OCI-LY3 (cell line): ENCODE data around the gene ZNF672.

Experiments
- EZH2phosphoT487 ChIP-seq: fragments of 200-600 bp; shearing (Covaris generic); IDR thresholded peaks from 2 replicates; pipeline ENCODE4 v1.6.1; 2018; ENCODE audit warnings: antibody characterized with exemption, mixed run types, low read depth
- TF ChIP-seq, protein P1 (sequence below): fragments of 200-600, 300-600 bp; sonication (generic); IDR thresholded peaks from 2 replicates; pipeline ENCODE4 v1.5.1; 2014; ENCODE audit warnings: antibody characterized with exemption, low read length, low read depth

DNA sequence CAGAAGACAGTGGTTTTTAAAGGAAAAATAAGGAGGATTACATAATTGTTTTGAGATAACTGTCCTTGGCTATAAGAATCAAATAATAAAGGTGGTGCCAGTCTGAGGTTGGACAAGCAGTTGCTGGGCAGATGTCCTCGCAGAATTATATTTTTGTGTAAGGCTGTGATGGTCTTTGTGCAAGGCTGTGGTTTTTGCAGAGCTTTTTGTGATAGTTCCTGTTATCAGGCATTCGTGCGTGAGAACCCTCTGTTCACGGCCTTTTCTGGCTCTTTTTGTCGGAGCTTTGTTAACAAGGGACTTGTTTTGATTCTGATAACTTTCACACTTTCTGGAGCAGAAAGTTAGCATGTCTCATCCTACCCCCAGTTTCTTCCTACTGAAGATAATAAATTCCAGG lies 45.7 kb upstream of the ZNF672 start:
- TF ChIP-seq, protein P1, sequence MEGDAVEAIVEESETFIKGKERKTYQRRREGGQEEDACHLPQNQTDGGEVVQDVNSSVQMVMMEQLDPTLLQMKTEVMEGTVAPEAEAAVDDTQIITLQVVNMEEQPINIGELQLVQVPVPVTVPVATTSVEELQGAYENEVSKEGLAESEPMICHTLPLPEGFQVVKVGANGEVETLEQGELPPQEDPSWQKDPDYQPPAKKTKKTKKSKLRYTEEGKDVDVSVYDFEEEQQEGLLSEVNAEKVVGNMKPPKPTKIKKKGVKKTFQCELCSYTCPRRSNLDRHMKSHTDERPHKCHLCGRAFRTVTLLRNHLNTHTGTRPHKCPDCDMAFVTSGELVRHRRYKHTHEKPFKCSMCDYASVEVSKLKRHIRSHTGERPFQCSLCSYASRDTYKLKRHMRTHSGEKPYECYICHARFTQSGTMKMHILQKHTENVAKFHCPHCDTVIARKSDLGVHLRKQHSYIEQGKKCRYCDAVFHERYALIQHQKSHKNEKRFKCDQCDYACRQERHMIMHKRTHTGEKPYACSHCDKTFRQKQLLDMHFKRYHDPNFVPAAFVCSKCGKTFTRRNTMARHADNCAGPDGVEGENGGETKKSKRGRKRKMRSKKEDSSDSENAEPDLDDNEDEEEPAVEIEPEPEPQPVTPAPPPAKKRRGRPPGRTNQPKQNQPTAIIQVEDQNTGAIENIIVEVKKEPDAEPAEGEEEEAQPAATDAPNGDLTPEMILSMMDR = no peak
- TF ChIP-seq EZH2phosphoT487 = no peak
